Activated naive CD4-positive, alpha-beta T cell treated with anti-CD3 and anti-CD28 coated beads for 36 hours (primary cell): ENCODE data around the gene ADAMTSL1. TPM values are rescaled to one million over a fixed set of nuclear protein-coding genes. Genes with fewer than 3 reads are reported as not detected.

ENCODE experiments used
- CTCF ChIA-PET: fragments of 350-600 bp; sonication (Branson Sonifier 250); formaldehyde crosslinking; loops from one replicate; lab custom pipeline; 2021; ENCODE audit warnings: antibody characterized with exemption; lab: Charles Lee
- DNase-seq: peaks from one replicate; pipeline ENCODE4 v3.0.0-alpha.2; 2020
- H3K27ac Mint-ChIP-seq: one replicate; pipeline ENCODE4 v1.8.0; 2021; ENCODE audit warnings: mild to moderate bottlenecking, mixed read lengths
- H3K27me3 Mint-ChIP-seq: one replicate; pipeline ENCODE4 v1.8.0; 2021; ENCODE audit warnings: low read depth, mixed read lengths
- H3K36me3 Mint-ChIP-seq: one replicate; pipeline ENCODE4 v1.8.0; 2021; ENCODE audit warnings: low read depth, mixed read lengths
- H3K4me1 Mint-ChIP-seq: one replicate; pipeline ENCODE4 v1.8.0; 2021; ENCODE audit warnings: low read depth, mixed read lengths
- H3K4me3 Mint-ChIP-seq: one replicate; pipeline ENCODE4 v1.8.0; 2021; ENCODE audit warnings: mild to moderate bottlenecking, moderate library complexity, mixed read lengths
- H3K9me3 Mint-ChIP-seq: one replicate; pipeline ENCODE4 v1.8.0; 2021; ENCODE audit warnings: mixed read lengths
- intact Hi-C: fragments of 100-400 bp; cut with micrococcal nuclease; formaldehyde crosslinking; loops from one replicate; pipeline ENCODE4 v1.15.1; 2023
- total RNA-seq, 2 experiments: library from RNA; stranded (reverse); gene quantifications; one replicate each; pipeline ENCODE4 v1.2.3, GENCODE V29; 2021

ADAMTSL1 gene
- total RNA-seq, 2 experiments from 2014 or later: not detected

DNA sequence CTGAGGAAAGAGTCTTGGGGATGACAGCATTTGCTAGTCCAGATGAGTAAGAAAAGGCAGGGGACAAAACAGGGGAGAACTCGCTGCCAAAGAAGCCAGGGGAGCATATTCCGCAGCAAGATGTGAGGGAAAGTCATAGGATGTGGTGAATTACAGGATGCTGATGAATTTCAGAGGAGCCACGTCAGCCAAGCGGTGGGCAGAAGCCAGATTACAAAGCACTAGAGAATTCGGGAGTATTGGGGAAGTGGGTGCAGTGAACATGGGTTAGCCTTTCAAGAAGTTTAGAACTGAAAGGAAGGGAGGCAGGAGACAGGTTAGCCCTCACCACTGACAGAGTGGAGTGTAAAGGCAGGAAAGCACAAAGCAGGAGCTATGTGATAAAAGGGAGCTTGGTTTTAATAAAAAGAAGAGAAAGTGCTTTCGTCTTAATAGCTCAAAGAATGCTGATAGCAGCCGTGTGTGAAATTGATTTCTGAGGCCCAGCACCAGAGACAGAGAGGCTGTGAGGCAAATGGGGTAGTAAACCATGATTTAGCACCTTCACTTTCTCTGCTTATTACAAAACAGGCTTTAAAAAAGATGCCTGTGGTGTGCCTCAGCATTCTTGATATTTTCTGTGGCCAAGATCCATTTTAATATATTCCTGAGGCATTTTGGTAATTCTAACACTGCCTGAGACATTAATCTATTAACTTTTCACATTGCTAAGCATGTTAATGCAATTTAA, 16.9 kb downstream of the ADAMTSL1 start:
- CTCF ChIA-PET: no interaction called here
- no peaks in the 10 kb centered on the region for H3K36me3 Mint-ChIP-seq

DNA sequence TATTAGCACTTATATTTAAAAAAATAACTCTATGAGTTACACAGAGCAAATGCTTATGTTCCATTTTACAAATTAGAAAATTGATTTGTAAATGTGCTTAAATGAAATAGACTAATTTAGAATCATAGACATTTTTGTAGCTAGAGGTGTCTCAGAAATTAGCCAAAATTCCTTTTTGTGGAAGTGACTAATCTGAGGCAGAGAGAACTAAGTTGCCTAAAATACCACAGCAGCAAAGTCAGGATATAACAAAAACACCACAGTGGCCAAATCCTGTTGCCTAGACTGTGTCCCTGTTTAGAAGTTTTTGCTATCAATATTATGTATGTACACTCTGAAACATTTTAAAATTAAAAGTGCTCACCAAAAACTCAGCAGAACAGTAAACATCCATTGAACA, 18.7 kb downstream of the ADAMTSL1 start:
- DNase-seq: no peak
- Mint-ChIP-seq H3K36me3 (no peaks in the 10 kb centered on the region), H3K4me1 (no peaks in the 10 kb centered on the region), H3K27ac (no peak overlapping the region), H3K9me3 (no peaks in the 10 kb centered on the region), H3K4me3 (no peak overlapping the region), H3K27me3 (no peaks in the 10 kb centered on the region)
- CTCF ChIA-PET: interaction anchor here (1.8 kb wide), 1 partner anchor 50 kb away, joined by 4 read pairs; no protein-coding TSS in a partner anchor
- intact Hi-C loops: no loop called here

More for the DNA sequence above, 16.9 kb downstream of the ADAMTSL1 start:
- DNase-seq: no peak
- no peak overlapping the region for H3K4me3 Mint-ChIP-seq
- H3K4me1 Mint-ChIP-seq: no peaks in the 10 kb centered on the region
- no peaks in the 10 kb centered on the region for H3K9me3 Mint-ChIP-seq
- intact Hi-C loops: no loop called here
- no peaks in the 10 kb centered on the region for H3K27me3 Mint-ChIP-seq
- H3K27ac Mint-ChIP-seq: no peak overlapping the region

DNA sequence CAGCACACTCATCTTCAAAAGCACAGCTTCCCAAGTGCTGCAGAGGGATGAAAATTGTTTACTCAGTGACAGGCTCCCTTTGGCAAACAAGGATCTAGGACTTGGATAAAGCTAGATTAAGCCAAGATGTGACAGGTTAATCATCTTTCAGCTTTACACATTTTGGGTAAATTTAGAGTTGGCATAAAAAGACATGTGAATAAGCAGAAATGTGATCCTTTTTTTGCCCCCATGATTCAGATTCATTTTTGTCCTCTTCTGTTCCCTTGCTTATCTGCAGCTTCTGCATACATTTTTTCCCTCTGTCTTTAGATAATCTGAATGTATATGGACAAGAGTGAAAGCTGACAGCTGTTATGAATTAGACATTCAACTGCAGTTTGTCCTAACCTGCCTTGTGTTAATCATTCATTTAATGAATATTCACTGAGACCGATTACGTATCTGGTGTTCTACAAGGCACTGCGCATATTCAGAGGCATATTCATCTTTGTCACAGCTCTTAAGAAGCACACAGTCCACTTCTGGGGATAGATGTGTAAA, 19.6 kb downstream of the ADAMTSL1 start:
- Mint-ChIP-seq H3K27me3 (no peaks in the 10 kb centered on the region), H3K36me3 (no peaks in the 10 kb centered on the region), H3K27ac (no peak overlapping the region), H3K4me1 (no peaks in the 10 kb centered on the region), H3K9me3 (no peaks in the 10 kb centered on the region), H3K4me3 (no peak overlapping the region)
- intact Hi-C loops: no loop called here
- no peak for DNase-seq
- CTCF ChIA-PET: interaction anchor here (1.8 kb wide), 1 partner anchor 51 kb away, joined by 4 read pairs; no protein-coding TSS in a partner anchor

DNA sequence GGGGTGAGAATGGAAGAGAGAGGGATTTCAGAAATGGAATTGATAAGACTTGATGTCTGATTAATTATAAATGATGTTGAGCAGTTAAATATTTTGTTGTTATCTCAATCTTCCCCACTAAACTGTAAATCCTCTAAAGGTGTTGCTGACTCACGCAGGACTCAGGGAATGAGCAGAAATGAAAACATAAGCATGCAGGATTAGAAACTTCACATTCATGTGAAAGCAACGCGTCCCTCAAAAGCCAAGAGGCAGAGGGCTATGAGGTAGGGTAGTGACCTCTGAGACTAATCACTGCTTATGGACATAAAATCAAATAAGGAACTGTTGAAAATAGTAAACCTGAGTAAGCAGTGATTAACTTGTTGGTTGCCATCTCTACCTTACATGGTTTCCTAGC, 21.1 kb downstream of the ADAMTSL1 start:
- intact Hi-C loops: no loop called here
- Mint-ChIP-seq H3K9me3 (no peaks in the 10 kb centered on the region), H3K27me3 (no peaks in the 10 kb centered on the region), H3K27ac (no peak overlapping the region), H3K36me3 (no peaks in the 10 kb centered on the region), H3K4me1 (no peaks in the 10 kb centered on the region), H3K4me3 (no peak overlapping the region)
- DNase-seq: no peak
- CTCF ChIA-PET: no interaction called here

DNA sequence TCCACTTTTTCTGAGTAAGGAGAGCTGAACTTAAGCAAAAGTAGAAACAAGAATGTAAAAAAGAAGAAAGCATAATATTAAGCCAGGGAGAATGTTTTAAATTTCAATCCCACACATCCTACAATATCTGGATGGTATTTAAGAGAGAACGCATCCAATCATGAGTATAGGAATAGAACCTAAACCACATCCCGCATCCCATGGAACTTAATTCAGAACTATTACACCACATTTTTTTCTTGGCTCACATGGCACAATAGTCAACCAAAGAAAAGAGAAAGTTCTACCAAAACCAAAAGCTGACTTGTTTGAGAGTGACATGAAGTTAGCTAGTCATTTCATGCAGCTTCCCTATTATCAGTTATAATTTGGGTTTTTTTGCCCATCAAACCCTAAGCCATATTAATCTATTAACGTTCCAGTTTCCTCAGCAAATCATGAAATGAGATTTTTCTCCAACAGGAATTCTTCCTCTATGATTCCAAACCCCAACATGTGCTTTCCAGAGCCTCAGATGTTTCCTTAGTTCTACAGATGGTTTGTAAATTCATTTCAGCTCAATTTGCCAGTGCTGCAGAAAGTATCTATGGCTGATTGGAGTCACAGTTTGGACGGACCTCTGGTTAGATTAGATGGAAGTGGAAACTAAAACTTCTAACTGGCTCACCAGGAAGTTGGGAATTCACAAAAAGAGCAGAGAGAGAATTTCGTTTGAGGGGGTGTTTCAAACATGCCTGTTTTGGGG, 22.5 kb downstream of the ADAMTSL1 start:
- Mint-ChIP-seq H3K27ac (no peak overlapping the region), H3K36me3 (no peaks in the 10 kb centered on the region), H3K9me3 (no peaks in the 10 kb centered on the region), H3K27me3 (no peaks in the 10 kb centered on the region), H3K4me1 (no peaks in the 10 kb centered on the region), H3K4me3 (no peak overlapping the region)
- no peak for DNase-seq
- intact Hi-C loops: no loop called here
- CTCF ChIA-PET: interaction anchor here (0.5 to 0.6 kb wide), 2 partner anchors 52 to 463 kb away, joined by 3 to 4 read pairs; no protein-coding TSS in a partner anchor

DNA sequence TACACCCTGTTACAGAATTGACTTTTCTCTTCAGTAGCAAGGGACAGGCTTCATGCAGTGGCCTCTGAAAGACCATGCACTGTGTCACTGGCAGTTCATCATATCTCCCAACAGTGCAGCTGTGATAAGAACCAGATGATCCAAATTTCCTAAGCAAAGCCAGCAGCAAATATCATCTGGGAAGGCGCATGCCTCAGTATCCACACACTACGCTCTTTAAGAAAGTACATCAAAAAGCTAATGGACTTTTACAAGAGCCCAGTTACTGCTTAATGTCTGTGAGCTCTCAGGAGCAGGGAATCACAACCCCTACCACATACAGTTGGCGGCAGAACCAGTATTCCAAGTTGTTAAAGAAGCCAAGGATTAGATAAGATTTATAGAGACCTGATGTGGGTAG, 25.1 kb downstream of the ADAMTSL1 start:
- Mint-ChIP-seq H3K9me3 (no peaks in the 10 kb centered on the region), H3K4me1 (no peaks in the 10 kb centered on the region), H3K4me3 (no peak overlapping the region), H3K27me3 (no peaks in the 10 kb centered on the region), H3K27ac (no peak overlapping the region), H3K36me3 (no peaks in the 10 kb centered on the region)
- DNase-seq: no peak
- intact Hi-C loops: no loop called here
- CTCF ChIA-PET: no interaction called here

DNA sequence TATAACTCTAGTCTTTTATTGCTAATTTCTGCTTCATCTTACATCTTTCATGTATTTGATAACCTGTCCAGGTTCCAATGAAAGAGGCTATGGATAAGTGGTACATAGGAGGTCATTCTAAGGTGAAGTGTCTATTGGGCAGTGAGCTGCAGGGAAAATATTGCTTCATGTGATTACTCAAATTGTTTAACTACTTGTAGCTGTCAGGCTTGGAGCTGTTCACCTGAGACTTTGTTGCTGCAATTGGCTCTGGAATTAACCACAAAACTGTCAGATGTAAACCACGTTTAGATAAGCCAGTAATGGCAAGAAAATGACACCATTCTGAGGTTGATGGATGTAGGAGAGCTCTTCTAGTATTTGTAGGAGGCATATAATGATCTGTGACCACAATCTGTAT, 26.0 kb downstream of the ADAMTSL1 start:
- CTCF ChIA-PET: no interaction called here
- DNase-seq: no peak
- Mint-ChIP-seq H3K27me3 (no peaks in the 10 kb centered on the region), H3K4me1 (no peaks in the 10 kb centered on the region), H3K4me3 (no peak overlapping the region), H3K36me3 (no peaks in the 10 kb centered on the region), H3K9me3 (no peaks in the 10 kb centered on the region), H3K27ac (no peak overlapping the region)
- intact Hi-C loops: no loop called here

DNA sequence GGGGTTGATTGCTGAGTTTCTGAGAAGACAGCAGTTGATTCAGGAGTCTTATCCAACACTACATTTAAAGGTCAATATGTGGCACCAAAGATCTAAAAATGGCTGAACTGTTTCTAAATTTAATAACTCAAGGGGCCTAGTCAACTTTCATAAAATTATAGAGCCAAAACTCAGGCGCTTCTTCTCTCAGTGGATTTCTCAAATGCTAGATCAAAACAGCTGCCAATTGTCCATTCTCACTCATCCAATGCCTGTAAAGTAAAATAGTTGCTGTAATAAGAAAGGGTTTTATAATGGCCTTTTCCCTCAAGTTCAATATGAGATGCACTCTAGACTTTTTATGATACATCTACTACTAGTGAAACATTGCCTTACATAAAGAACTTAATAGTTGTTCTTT, 26.5 kb downstream of the ADAMTSL1 start:
- intact Hi-C loops: no loop called here
- CTCF ChIA-PET: interaction anchor here (0.7 kb wide), 1 partner anchor 56 kb away, joined by 3 read pairs; no protein-coding TSS in a partner anchor
- H3K27ac Mint-ChIP-seq: no peak overlapping the region
- no peaks in the 10 kb centered on the region for H3K9me3 Mint-ChIP-seq
- no peaks in the 10 kb centered on the region for H3K27me3 Mint-ChIP-seq
- H3K36me3 Mint-ChIP-seq: no peaks in the 10 kb centered on the region
- H3K4me3 Mint-ChIP-seq: no peak overlapping the region
- no peaks in the 10 kb centered on the region for H3K4me1 Mint-ChIP-seq
- no peak for DNase-seq

DNA sequence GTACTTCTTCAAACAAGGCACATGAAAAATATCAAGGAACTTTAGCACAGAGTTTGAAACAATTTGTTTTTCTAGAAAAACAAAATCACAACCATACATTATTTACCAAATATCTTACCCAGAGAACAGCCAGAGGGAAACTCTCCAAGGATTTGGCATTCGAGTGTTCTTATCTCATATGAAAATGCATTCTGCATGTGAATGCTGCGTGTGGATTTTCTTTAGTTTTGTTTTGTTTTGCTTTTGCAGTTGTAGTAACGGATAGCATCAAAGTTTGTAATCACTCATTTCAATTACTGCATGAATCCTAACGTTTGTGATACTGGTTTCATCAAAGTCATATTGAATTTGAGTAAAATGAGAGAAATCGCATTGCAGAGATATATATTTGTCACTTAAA, 28.0 kb downstream of the ADAMTSL1 start:
- DNase-seq: no peak
- Mint-ChIP-seq H3K27ac (no peak overlapping the region), H3K4me1 (no peaks in the 10 kb centered on the region), H3K9me3 (no peaks in the 10 kb centered on the region), H3K4me3 (no peak overlapping the region), H3K36me3 (no peaks in the 10 kb centered on the region), H3K27me3 (no peaks in the 10 kb centered on the region)
- intact Hi-C loops: no loop called here
- CTCF ChIA-PET: no interaction called here

DNA sequence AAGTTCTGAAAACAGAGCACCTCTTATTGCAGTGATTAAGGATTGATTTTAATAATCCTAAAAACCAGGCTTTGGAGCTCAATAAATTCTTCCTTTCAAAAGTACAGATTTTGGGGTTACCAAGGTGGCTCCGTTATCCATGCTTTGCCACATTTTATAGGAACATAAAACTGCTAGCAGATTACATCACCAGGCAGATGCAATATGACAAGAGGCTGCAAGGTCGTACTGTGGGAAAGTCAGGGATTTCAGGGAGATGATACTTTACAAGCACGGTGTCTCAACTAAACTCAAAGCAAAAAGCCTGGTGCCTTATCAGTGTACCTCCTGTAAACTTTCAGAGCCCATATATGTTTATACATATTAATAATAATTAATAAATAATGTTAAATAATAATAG, 28.6 kb downstream of the ADAMTSL1 start:
- Mint-ChIP-seq H3K36me3 (no peaks in the 10 kb centered on the region), H3K27ac (no peak overlapping the region), H3K9me3 (no peaks in the 10 kb centered on the region), H3K4me3 (no peak overlapping the region), H3K27me3 (no peaks in the 10 kb centered on the region), H3K4me1 (no peaks in the 10 kb centered on the region)
- CTCF ChIA-PET: no interaction called here
- intact Hi-C loops: no loop called here
- no peak for DNase-seq

DNA sequence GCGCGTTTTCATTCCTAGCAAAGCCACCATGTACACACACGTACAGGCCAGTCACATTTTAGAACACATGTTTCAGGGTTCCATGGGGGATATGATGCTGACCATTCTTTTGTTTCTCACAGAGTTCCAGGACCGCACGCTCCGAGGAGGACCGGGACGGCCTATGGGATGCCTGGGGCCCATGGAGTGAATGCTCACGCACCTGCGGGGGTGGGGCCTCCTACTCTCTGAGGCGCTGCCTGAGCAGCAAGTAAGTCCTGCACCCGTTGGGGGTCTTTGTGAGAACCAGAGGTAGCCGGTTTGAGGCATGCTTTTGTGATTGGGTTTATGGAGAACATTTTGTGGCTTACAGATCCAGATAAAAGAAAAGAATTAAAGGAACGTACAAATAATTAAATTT, 30.8 kb downstream of the ADAMTSL1 start:
- CTCF ChIA-PET: no interaction called here
- intact Hi-C loops: no loop called here
- no peaks in the 10 kb centered on the region for H3K4me1 Mint-ChIP-seq
- H3K4me3 Mint-ChIP-seq: no peak overlapping the region
- no peaks in the 10 kb centered on the region for H3K36me3 Mint-ChIP-seq
- DNase-seq: no peak
- H3K27me3 Mint-ChIP-seq: peaks cover 2% of the 10 kb centered on the region
- H3K27ac Mint-ChIP-seq: no peak overlapping the region
- peaks cover 3% of the 10 kb centered on the region for H3K9me3 Mint-ChIP-seq

DNA sequence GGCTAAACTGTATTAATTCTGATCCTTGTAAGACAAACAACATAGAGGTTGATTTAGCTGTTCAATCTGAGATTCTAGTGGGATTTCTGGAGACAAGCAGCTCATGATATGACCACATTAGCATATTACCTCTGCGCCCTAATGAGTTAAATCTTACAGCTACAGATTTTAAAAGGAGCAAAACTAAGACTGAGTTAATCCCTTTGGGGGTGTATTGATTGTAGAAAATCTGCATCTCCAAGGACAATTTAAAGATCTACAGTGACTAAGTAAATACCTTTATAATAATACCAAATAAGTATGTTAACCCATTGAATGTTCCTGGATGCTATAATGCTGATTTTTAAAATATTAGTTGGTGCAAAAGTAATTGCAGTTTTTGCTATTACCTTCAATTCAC, 33.2 kb downstream of the ADAMTSL1 start:
- intact Hi-C loops: no loop called here
- peaks cover 3% of the 10 kb centered on the region for H3K9me3 Mint-ChIP-seq
- no peak for DNase-seq
- CTCF ChIA-PET: no interaction called here
- H3K4me1 Mint-ChIP-seq: no peaks in the 10 kb centered on the region
- no peak overlapping the region for H3K4me3 Mint-ChIP-seq
- peaks cover 2% of the 10 kb centered on the region for H3K27me3 Mint-ChIP-seq
- H3K27ac Mint-ChIP-seq: no peak overlapping the region
- H3K36me3 Mint-ChIP-seq: no peaks in the 10 kb centered on the region
